AG04449 (cell line): ENCODE measurements around the gene SIMC1.

Experiments
- CTCF ChIA-PET: fragments of 350-600 bp; formaldehyde crosslinking; extraction: SDS; loops from one replicate; lab custom pipeline; 2021; ENCODE audit warnings: antibody characterized with exemption; lab: Yijun Ruan, JAX
- POLR2A ChIA-PET: fragments of 400-600, 350-600 bp; formaldehyde crosslinking; extraction: SDS; loops from one replicate; lab custom pipeline; 2020; ENCODE audit warnings: antibody characterized with exemption, inconsistent platforms; lab: Yijun Ruan, JAX
- DNase-seq: peaks from one replicate; pipeline ENCODE4 v3.0.0-alpha.2; 2010; ENCODE audit warnings: low read depth, low spot score
- H3K4me3 ChIP-seq: 2 replicates; pipeline ENCODE4 v1.5.1; 2011; ENCODE audit warnings: low read depth, mild to moderate bottlenecking, control low read depth, low read length
- TF ChIP-seq, protein P1 (sequence below): IDR thresholded peaks from one replicate; pipeline ENCODE4 v1.5.1; 2011; ENCODE audit warnings: mild to moderate bottlenecking, moderate library complexity, low read length, control low read depth, inconsistent platforms; ENCODE audit not compliant: insufficient read depth; ENCODE audit errors: missing control alignments

The SIMC1 gene

DNA sequence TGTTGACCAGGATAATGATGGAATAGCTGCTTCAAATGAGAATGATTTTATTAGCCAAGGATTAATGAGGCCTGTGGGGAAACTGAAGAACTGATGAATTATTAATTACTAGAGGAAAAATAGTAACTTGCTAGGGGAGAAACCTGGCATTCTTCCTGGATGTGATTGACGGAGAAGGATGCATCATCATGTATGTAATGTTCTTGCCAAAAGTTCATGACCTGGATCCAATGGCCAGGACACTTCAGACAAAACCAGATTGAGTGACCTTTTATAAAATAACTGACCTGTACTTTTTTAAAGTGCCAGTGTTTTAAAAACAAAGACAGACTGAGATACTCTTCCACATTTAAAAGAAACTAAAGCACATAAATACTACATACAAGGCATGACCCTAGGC is 99.7 kb downstream of the SIMC1 start:
- no peak for DNase-seq
- TF ChIP-seq, protein P1, sequence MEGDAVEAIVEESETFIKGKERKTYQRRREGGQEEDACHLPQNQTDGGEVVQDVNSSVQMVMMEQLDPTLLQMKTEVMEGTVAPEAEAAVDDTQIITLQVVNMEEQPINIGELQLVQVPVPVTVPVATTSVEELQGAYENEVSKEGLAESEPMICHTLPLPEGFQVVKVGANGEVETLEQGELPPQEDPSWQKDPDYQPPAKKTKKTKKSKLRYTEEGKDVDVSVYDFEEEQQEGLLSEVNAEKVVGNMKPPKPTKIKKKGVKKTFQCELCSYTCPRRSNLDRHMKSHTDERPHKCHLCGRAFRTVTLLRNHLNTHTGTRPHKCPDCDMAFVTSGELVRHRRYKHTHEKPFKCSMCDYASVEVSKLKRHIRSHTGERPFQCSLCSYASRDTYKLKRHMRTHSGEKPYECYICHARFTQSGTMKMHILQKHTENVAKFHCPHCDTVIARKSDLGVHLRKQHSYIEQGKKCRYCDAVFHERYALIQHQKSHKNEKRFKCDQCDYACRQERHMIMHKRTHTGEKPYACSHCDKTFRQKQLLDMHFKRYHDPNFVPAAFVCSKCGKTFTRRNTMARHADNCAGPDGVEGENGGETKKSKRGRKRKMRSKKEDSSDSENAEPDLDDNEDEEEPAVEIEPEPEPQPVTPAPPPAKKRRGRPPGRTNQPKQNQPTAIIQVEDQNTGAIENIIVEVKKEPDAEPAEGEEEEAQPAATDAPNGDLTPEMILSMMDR = no peak
- ChIA-PET CTCF (no interaction called here), POLR2A (no interaction called here)
- no peak overlapping the region for H3K4me3 ChIP-seq

DNA sequence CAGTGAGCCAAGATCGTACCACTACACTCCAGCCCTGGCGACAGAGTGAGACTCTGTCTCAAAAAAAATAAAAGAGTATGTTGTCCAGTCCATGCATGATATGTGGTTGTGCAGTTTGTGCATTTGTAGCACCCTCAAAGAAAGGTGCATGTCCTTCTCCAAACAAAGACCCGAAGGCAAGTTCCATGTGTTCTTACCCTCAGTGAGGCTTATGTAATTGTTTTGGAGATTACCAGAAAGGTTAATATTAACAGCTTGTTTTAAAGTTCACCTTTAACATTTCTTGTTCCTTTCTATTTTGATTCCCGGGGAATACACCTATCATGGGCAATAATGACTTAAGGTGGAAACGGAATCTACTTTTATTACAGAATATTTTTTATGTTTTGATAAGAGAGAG is 101.1 kb downstream of the SIMC1 start:
- ChIA-PET POLR2A (no interaction called here), CTCF (interaction anchor here (1.2 kb wide), 1 partner anchor 104 kb away, joined by 3 read pairs; no protein-coding TSS in a partner anchor)
- TF ChIP-seq, protein P1 = no peak
- no peak overlapping the region for H3K4me3 ChIP-seq
- DNase-seq = no peak

DNA sequence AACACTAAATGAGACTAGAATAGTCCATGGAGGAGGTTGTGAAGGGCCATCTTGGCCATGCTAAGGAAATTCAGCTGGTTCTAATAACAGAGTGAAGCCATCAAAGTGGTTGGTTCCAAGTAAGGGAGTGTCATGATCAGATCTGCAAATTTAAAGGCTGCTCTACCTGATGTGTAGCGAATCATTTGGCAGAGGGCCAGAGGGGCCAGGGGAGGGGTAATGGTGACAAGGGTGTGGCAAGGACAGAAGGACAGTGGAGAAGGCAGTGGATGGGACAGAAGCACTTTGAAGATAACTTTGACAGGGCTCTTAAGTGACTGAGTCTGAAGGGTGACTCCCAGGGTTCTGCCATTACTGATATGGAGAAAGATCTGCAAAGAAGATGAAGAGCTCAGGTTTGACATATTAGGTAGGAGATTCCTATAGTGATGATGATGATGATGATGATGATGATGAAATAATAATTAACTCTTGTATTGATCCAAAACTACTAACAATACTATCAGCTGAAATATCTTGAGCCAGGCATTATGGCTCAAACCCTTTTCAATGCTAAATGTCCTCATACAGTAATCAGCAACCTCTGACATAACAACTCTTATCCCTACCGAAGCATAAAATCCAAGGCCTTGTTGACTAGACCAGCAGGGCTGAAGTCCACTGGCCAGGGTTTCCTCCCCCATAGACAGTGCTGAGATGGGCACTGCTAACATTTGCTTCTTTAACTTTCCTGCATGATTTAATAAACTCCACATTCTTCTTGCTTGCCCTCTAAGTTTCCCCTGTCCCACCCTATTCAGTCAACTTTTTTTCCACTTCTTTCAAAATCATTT is 103.3 kb downstream of the SIMC1 start:
- POLR2A ChIA-PET = no interaction called here
- CTCF ChIA-PET = interaction anchor here (1.1 kb wide), 1 partner anchor 11 kb away, joined by 3 read pairs; no protein-coding TSS in a partner anchor
- no peak overlapping the region for H3K4me3 ChIP-seq
- TF ChIP-seq, protein P1 = no peak
- no peak for DNase-seq

DNA sequence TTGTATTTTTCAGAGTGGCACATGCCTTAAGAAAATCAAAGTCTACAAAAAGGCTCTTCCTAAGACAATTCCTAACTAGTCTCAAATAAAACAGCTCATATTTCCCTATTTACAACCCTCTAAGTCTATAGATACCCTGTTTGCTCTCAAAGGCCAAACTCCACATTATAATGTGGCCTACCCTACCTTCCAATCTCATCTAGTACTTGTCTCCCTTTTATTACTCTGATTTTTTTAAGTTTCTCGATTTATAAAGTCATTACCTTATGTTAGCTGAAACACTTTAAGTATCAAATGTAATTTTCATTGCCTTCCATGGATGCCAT is 103.9 kb downstream of the SIMC1 start:
- H3K4me3 ChIP-seq = no peak overlapping the region
- DNase-seq = no peak
- TF ChIP-seq, protein P1 = no peak
- POLR2A ChIA-PET = no interaction called here
- CTCF ChIA-PET = interaction anchor here (1.0 to 1.1 kb wide), 2 partner anchors 10 to 18 kb away, joined by 3 read pairs; no protein-coding TSS in a partner anchor

DNA sequence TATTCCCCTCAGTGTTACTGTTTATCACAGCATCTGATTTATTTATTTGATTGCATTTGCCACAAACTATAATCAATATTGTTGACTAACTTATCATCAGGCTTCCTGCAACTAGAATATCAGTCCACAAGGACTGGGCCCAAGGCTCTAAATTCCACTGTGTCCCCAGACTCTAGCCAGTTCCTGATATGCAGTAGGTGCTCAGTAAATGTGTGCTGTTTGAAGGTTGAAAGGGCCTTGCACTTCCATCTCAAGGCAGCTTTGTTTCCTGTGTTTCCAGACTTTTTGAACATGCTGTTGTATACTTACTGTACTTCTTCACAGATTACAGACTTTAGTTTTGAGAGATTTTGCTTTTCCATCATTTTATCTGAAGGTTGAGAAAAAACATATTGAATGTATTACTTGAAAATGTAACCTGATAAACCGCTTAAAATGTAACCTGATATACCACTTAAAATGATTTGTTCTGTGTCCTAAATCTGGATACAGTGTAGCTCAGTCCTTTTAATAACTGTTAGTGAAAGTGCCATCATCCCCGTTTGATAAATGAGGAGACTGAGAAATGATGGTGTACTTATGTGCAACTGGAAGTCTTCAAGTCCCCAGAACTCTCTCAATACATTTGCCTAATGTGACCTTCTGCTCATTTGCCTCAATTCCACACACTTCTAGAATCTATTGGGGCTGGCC is 104.7 kb downstream of the SIMC1 start:
- CTCF ChIA-PET = interaction anchor here (1.0 kb wide), 1 partner anchor 19 kb away, joined by 3 read pairs; no protein-coding TSS in a partner anchor
- TF ChIP-seq, protein P1 = no peak
- no peak overlapping the region for H3K4me3 ChIP-seq
- DNase-seq = no peak
- POLR2A ChIA-PET = no interaction called here

DNA sequence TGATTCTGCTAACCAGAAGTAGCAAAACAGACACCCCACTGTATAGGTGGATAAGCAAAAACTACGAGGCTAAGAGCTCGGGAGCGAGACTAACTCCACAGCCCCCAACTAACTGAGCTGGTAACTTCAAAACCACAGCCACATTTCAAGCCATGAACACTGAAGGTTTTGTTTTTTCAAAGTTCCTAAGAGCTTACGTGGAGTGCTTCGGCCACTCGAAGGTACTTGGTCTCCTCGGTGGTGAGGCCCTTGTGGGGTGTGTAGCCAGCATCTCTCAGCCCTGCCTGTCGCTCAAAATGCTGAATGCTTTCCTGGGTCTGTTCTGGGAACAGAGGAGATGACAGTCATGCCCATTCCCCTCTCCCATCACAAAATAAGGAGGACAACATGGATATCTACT is 112.2 kb downstream of the SIMC1 start:
- DNase-seq = no peak
- TF ChIP-seq, protein P1 = no peak
- no peak overlapping the region for H3K4me3 ChIP-seq
- POLR2A ChIA-PET = no interaction called here
- CTCF ChIA-PET = no interaction called here
